H9 (cell line): ENCODE measurements around the gene LYZL2. TPM values are rescaled to one million over a fixed set of nuclear protein-coding genes. Genes with fewer than 3 reads are reported as not detected.
"Not testable (repeated sequence)": the region's sequence is repeated elsewhere in the genome, so short reads cannot be mapped to it uniquely, and the experiment has no call there.

Experiments used
- DNase-seq: peaks from one replicate; pipeline ENCODE4 v3.0.0-alpha.2; 2017
- H2AFZ ChIP-seq: one replicate; pipeline ENCODE4 v1.6.1; 2013; ENCODE audit warnings: mild to moderate bottlenecking, low read length, control low read depth, moderate library complexity
- H2AK5ac ChIP-seq: 2 replicates; pipeline ENCODE4 v1.6.1; 2013; ENCODE audit warnings: low read length, control low read depth, mixed read lengths; ENCODE audit not compliant: insufficient read length
- H2BK120ac ChIP-seq: one replicate; pipeline ENCODE4 v1.6.1; 2013; ENCODE audit warnings: low read depth, mild to moderate bottlenecking, low read length, control low read depth, inconsistent platforms; ENCODE audit not compliant: poor library complexity, severe bottlenecking
- H2BK12ac ChIP-seq: 2 replicates; pipeline ENCODE4 v1.6.1; 2013; ENCODE audit warnings: low read length, control low read depth, mixed read lengths, low read depth; ENCODE audit not compliant: insufficient read length
- H2BK15ac ChIP-seq: 2 replicates; pipeline ENCODE4 v1.6.1; 2013; ENCODE audit warnings: low read depth, low read length, control low read depth
- H2BK20ac ChIP-seq: one replicate; pipeline ENCODE4 v1.6.1; 2013; ENCODE audit warnings: low read depth, mild to moderate bottlenecking, low read length, control low read depth, inconsistent platforms; ENCODE audit not compliant: poor library complexity, severe bottlenecking
- H2BK5ac ChIP-seq: 2 replicates; pipeline ENCODE4 v1.6.1; 2013; ENCODE audit warnings: low read length, control low read depth, mixed read lengths; ENCODE audit not compliant: insufficient read length
- H3K14ac ChIP-seq: 2 replicates; pipeline ENCODE4 v1.6.1; 2013; ENCODE audit warnings: low read length, control low read depth; ENCODE audit not compliant: insufficient read depth
- H3K18ac ChIP-seq: 2 replicates; pipeline ENCODE4 v1.6.1; 2013; ENCODE audit warnings: low read depth, mild to moderate bottlenecking, mixed read lengths, low read length, control low read depth; ENCODE audit not compliant: insufficient read length
- H3K23ac ChIP-seq: 2 replicates; pipeline ENCODE4 v1.6.1; 2013; ENCODE audit warnings: low read length, control low read depth, mixed read lengths, low read depth; ENCODE audit not compliant: insufficient read length
- H3K23me2 ChIP-seq: 2 replicates; pipeline ENCODE4 v1.6.1; 2013; ENCODE audit warnings: low read depth, mild to moderate bottlenecking, mixed read lengths, low read length, control low read depth; ENCODE audit not compliant: insufficient read length, poor library complexity, severe bottlenecking
- H3K27ac ChIP-seq: 2 replicates; pipeline ENCODE4 v1.5.1; 2013; ENCODE audit warnings: low read length, control low read depth, mixed read lengths, low read depth; ENCODE audit not compliant: insufficient read length
- H3K27me3 ChIP-seq: 2 replicates; pipeline ENCODE4 v1.6.1; 2013; ENCODE audit warnings: low read length, control low read depth, inconsistent platforms; ENCODE audit not compliant: insufficient read depth
- H3K4ac ChIP-seq: 2 replicates; pipeline ENCODE4 v1.6.1; 2013; ENCODE audit warnings: low read depth, mild to moderate bottlenecking, control low read depth, inconsistent platforms, low read length, moderate library complexity
- H3K4me1 ChIP-seq: 2 replicates; pipeline ENCODE4 v1.6.1; 2013; ENCODE audit warnings: low read length, control low read depth, inconsistent platforms; ENCODE audit not compliant: insufficient read depth
- H3K4me2 ChIP-seq: 2 replicates; pipeline ENCODE4 v1.6.1; 2013; ENCODE audit warnings: low read length, control low read depth, mixed read lengths; ENCODE audit not compliant: insufficient read length, insufficient read depth
- H3K56ac ChIP-seq: 2 replicates; pipeline ENCODE4 v1.6.1; 2013; ENCODE audit warnings: low read depth, mild to moderate bottlenecking, mixed read lengths, low read length, control low read depth; ENCODE audit not compliant: insufficient read length
- H3K79me1 ChIP-seq: 2 replicates; pipeline ENCODE4 v1.6.1; 2013; ENCODE audit warnings: low read depth, mild to moderate bottlenecking, moderate library complexity, low read length, control low read depth, inconsistent platforms; ENCODE audit not compliant: insufficient read depth, poor library complexity, severe bottlenecking
- H3K79me2 ChIP-seq: 2 replicates; pipeline ENCODE4 v1.6.1; 2013; ENCODE audit warnings: low read length, control low read depth, inconsistent platforms; ENCODE audit not compliant: insufficient read depth
- H3K9ac ChIP-seq: 2 replicates; pipeline ENCODE4 v1.6.1; 2013; ENCODE audit warnings: low read length, control low read depth, mixed read lengths; ENCODE audit not compliant: insufficient read length; ENCODE audit errors: extremely low read depth
- H3K9me3 ChIP-seq: one replicate; pipeline ENCODE4 v1.6.1; 2013; ENCODE audit warnings: low read depth, low read length, inconsistent platforms; ENCODE audit not compliant: control insufficient read depth
- H3T11ph ChIP-seq: one replicate; pipeline ENCODE4 v1.6.1; 2013; ENCODE audit warnings: mild to moderate bottlenecking, low read length, control low read depth, inconsistent platforms
- H4K20me1 ChIP-seq: one replicate; pipeline ENCODE4 v1.6.1; 2013; ENCODE audit not compliant: control insufficient read depth, insufficient read length, insufficient read depth
- H4K5ac ChIP-seq: 2 replicates; pipeline ENCODE4 v1.6.1; 2013; ENCODE audit warnings: low read depth, mild to moderate bottlenecking, mixed read lengths, low read length, control low read depth; ENCODE audit not compliant: insufficient read length
- H4K8ac ChIP-seq: replicated peaks from 2 replicates; pipeline ENCODE4 v1.6.1; 2013; ENCODE audit warnings: low read length, control low read depth, mixed read lengths, low read depth; ENCODE audit not compliant: insufficient read length
- H4K91ac ChIP-seq: 2 replicates; pipeline ENCODE4 v1.6.1; 2013; ENCODE audit warnings: low read depth, mild to moderate bottlenecking, moderate library complexity, mixed read lengths, low read length, control low read depth; ENCODE audit not compliant: insufficient read length
- H3K27ac Mint-ChIP-seq, 3 experiments: 2 replicates in 2 of 3; 3 replicates in 1 of 3; pipeline ENCODE4 v1.8.0; 2020 to 2021; ENCODE audit warnings: mixed read lengths in 3 of 3, mild to moderate bottlenecking in 1 of 3, moderate library complexity in 1 of 3
- H3K27me3 Mint-ChIP-seq: 2 replicates; pipeline ENCODE4 v1.8.0; 2021; ENCODE audit warnings: low read depth, mild to moderate bottlenecking, moderate library complexity, mixed read lengths
- H3K36me3 Mint-ChIP-seq, 3 experiments: 2 replicates in 2 of 3; 3 replicates in 1 of 3; pipeline ENCODE4 v1.8.0; 2020 to 2021; ENCODE audit warnings: low read depth in 3 of 3, mixed read lengths in 3 of 3; ENCODE audit not compliant: insufficient read depth in 1 of 3
- H3K4me1 Mint-ChIP-seq, 2 experiments: 2 replicates each; pipeline ENCODE4 v1.8.0; 2020; ENCODE audit warnings: mixed read lengths in 2 of 2
- H3K4me3 Mint-ChIP-seq, 2 experiments: 2 replicates in 1 of 2; 3 replicates in 1 of 2; pipeline ENCODE4 v1.8.0; 2020 to 2021; ENCODE audit warnings: mild to moderate bottlenecking in 2 of 2, mixed read lengths in 2 of 2, moderate library complexity in 1 of 2
- H3K9me3 Mint-ChIP-seq, 2 experiments: 2 replicates in 1 of 2; 3 replicates in 1 of 2; pipeline ENCODE4 v1.8.0; 2020; ENCODE audit warnings: mild to moderate bottlenecking in 2 of 2, mixed read lengths in 2 of 2, moderate library complexity in 1 of 2
- WGBS: extraction: QIAGEN DNeasy Blood & Tissue Kit; methylation state at CpG from one replicate; pipeline ENCODE4 v1.1.7; 2013; ENCODE audit warnings: missing lambda C conversion rate, low lambda C conversion rate, mixed read lengths; ENCODE audit not compliant: insufficient read length; ENCODE audit errors: extremely low coverage; 5-methylcytosine and 5-hydroxymethylcytosine counted together
- total RNA-seq: library from RNA; stranded (reverse); gene quantifications from 2 replicates; pipeline ENCODE4 v1.2.1, GENCODE V29; 2021

The LYZL2 gene
- total RNA-seq, 1 experiment from 2014 or later: not detected

- H3K4me1 Mint-ChIP-seq, H4K8ac ChIP-seq, H2BK15ac ChIP-seq, H3K9ac ChIP-seq, DNase-seq, H3K4me3 Mint-ChIP-seq, H3K4me1 ChIP-seq, H3K9me3 ChIP-seq, H3K23me2 ChIP-seq, H2BK5ac ChIP-seq, H4K20me1 ChIP-seq, H3T11ph ChIP-seq, H3K23ac ChIP-seq, H3K27ac Mint-ChIP-seq, H3K27me3 Mint-ChIP-seq, H3K18ac ChIP-seq, H2BK120ac ChIP-seq, H2AK5ac ChIP-seq, H3K36me3 Mint-ChIP-seq, H2BK12ac ChIP-seq, H3K27me3 ChIP-seq, H4K91ac ChIP-seq, H3K4ac ChIP-seq, H3K79me2 ChIP-seq, H3K56ac ChIP-seq, H3K27ac ChIP-seq, H3K4me2 ChIP-seq, H3K14ac ChIP-seq, H2BK20ac ChIP-seq, H3K9me3 Mint-ChIP-seq, H3K79me1 ChIP-seq, H2AFZ ChIP-seq, H4K5ac ChIP-seq: not testable (repeated sequence)
- WGBS: no CpG with 5 or more reads among the region's 11 CpGs
Observed at GRCh38 chr10:30626837-30627236, 2.7 kb downstream of the LYZL2 start.

DNA sequence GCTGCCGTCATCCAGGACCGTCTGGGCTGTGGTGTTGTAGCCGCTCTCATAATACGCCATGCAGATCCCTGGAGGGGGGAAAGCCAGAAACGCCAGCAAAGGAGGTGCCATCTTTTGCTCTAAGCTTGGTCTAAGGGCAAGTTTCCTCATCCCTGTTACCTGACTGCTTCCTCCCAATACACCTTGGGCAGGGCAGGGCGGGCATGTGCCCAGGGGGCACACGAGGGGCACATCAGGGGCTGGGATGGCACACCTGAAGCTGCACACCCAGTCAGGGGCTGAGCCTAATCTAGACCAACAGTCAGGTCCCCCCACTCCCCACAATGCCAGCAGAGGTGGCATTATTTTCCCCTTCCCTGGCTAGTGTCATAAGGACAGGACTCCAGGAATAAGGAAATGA lies 3.4 kb downstream of the LYZL2 start:
- not testable (repeated sequence) for H4K8ac ChIP-seq, H3K36me3 Mint-ChIP-seq, H3K4ac ChIP-seq, H3K27me3 Mint-ChIP-seq, H3K23me2 ChIP-seq, H3K9me3 Mint-ChIP-seq, H2BK120ac ChIP-seq, DNase-seq, H3K4me1 ChIP-seq, H2BK15ac ChIP-seq, H3K14ac ChIP-seq, H2AFZ ChIP-seq, H3T11ph ChIP-seq, H4K5ac ChIP-seq, H2BK12ac ChIP-seq, H3K23ac ChIP-seq, H3K79me2 ChIP-seq, H3K9ac ChIP-seq, H2AK5ac ChIP-seq, H3K4me1 Mint-ChIP-seq, H3K4me3 Mint-ChIP-seq, H4K91ac ChIP-seq, H4K20me1 ChIP-seq, H3K4me2 ChIP-seq, H3K9me3 ChIP-seq, H3K27ac Mint-ChIP-seq, H3K27ac ChIP-seq, H2BK5ac ChIP-seq, H3K79me1 ChIP-seq, H3K18ac ChIP-seq, H2BK20ac ChIP-seq, H3K27me3 ChIP-seq, H3K56ac ChIP-seq
- WGBS: no CpG with 5 or more reads among the region's 7 CpGs
